C4-2B (cell line): Measurements from ENCODE around the gene CHCHD3.

Source experiments
- H3K27ac ChIP-seq: fragments of 450-650 bp; 2 replicates; pipeline ENCODE4 v1.5.1; 2017
- CTCF ChIP-seq: fragments of 450-650 bp; conservative IDR thresholded peaks from 2 replicates; pipeline ENCODE4 v1.5.1; 2017; ENCODE audit warnings: mild to moderate bottlenecking
- ZFX ChIP-seq: fragments of 450-650 bp; IDR thresholded peaks from 2 replicates; pipeline ENCODE4 v1.6.1; 2017

Gene CHCHD3

GRCh38 chr7:133021196-133021595, 60.7 kb downstream of the CHCHD3 start:
- H3K27ac ChIP-seq: no peak overlapping the region
- TF ChIP-seq CTCF (no peak), ZFX (no peak)

- no peak for TF ChIP-seq CTCF
- TF ChIP-seq ZFX: no peak
- H3K27ac ChIP-seq: no peak overlapping the region
Measured at GRCh38 chr7:133020496-133020895, 61.4 kb downstream of the CHCHD3 start.

GRCh38 chr7:133019590-133019989, 62.3 kb downstream of the CHCHD3 start:
- TF ChIP-seq ZFX (no peak), CTCF (no peak)
- no peak overlapping the region for H3K27ac ChIP-seq

- H3K27ac ChIP-seq: no peak overlapping the region
- TF ChIP-seq ZFX (no peak), CTCF (no peak)
Measured at GRCh38 chr7:133016604-133017003, 65.3 kb downstream of the CHCHD3 start.

- H3K27ac ChIP-seq: no peak overlapping the region
- TF ChIP-seq ZFX: no peak
- TF ChIP-seq CTCF: no peak
Measured at GRCh38 chr7:133015888-133016287, 66.0 kb downstream of the CHCHD3 start.

- H3K27ac ChIP-seq: no peak overlapping the region
- TF ChIP-seq ZFX: no peak
- no peak for TF ChIP-seq CTCF
Measured at GRCh38 chr7:133011746-133012145, 70.1 kb downstream of the CHCHD3 start.

- no peak for TF ChIP-seq ZFX
- TF ChIP-seq CTCF: no peak
- no peak overlapping the region for H3K27ac ChIP-seq
Measured at GRCh38 chr7:133009426-133010252, 72.3 kb downstream of the CHCHD3 start.
